Measurements from ENCODE around the gene EEA1. TPM values are rescaled to one million over a fixed set of nuclear protein-coding genes. Genes with fewer than 3 reads are reported as not detected.

The EEA1 gene
- total and polyA plus RNA-seq, 2 of the 8 experiments (the other 6 are each of a cell fraction or from before 2014, with no cell fraction given), result 1.0 to 18.8 TPM

- no peak for TF ChIP-seq RAD21 (IDR thresholded peaks at IDR 0.05 in 1 of 2, conservative IDR thresholded peaks at IDR 0.05 in 1 of 2; ENCODE audit: low read depth in 2 of 2, low read length in 2 of 2)
These were observed 67.7 kb downstream of the EEA1 start (continued) for GRCh38 chr12:92861381-92861780.

All from H1 (cell line).